ENCODE results near the gene ELP2.

ELP2 gene

DNA sequence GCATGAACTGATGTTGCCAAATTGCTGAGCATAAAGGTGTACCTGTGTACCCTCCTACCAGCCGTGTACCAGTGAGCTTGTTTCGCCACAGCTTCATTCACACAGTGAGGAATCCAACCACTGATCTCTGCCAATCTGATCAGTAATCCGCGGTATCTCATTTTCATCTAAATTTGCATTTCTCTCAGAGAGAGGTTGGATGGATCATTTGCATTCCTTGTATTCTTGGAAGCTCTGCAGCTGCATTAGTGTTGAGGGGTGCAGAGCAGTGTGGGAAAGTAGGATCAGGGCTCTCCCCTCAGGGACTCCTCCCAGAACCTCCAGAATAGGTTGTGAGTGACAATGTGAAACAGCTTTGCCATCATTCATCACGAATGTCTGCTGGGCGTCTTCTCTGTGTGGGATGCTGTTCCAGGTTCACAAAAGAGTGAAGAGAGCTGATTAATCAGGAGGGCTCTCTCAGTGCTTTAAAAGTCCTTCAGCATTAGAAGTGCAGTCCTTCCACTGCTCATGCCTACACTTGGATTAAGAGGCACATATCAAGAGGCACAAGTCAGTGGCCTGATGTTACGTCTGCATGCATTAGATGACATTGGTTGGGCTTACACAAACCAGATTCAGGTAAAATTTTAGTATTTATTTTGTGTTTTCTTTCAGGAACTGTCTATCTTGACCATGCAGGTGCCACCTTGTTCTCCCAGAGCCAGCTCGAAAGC is 65.1 kb downstream of the ELP2 start:
- no peaks in the 10 kb centered on the region for H3K4me1 ChIP-seq
- no peak overlapping the region for H3K9ac ChIP-seq
- no peak overlapping the region for H3K4me2 ChIP-seq
- no peak for TF ChIP-seq Cebpa-rat (IDR thresholded peaks at IDR 0.05)
- H3K36me3 ChIP-seq = no peaks in the 10 kb centered on the region
- no peaks in the 10 kb centered on the region for H3K9me3 ChIP-seq (replicated peaks in 1 of 11)
- no peaks in the 10 kb centered on the region; a peak in 1 of 22 replicates for H4K20me1 ChIP-seq
- no peak overlapping the region for H3K27ac ChIP-seq
- no peak overlapping the region for H3K4me3 ChIP-seq
- H3K27me3 ChIP-seq = 0 out of 22 replicates have a peak, but pooled peaks cover 0 to 3% (median 0%) of the 10 kb centered on the region in 11 experiments

DNA sequence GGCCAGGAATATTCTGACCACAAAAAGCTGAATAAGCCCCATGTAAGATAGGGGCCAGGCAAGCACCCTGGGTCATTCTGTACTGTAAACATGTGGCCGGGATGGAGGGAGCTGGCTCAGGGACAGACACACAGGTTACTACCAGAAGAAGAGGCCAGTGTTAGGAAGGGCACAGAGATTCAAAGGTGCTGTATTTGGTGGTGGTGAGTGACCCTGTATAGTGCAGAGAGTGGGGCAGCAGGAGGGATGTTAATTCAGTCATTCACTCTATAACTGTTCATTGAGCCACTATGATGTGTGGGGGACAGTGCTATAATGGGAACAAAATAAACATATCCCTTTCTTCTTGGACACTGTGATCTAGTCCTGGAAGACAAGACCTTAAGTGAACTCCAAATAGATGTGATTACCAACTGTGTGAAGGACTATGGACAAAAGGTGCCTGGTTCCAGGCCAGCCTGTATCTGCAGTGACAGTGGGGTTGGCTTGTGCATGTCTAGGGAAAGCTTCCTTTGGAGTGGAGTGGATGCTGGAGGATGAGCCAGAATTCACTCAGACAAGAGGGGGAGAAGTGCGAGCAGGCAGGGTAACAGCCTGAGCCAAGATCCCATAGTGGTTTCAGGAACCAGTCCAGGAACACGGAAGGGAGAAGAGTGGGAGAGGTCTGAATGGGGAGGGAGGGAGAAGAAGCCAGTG is 65.9 kb downstream of the ELP2 start:
- Histone ChIP-seq H3K36me3 (no peaks in the 10 kb centered on the region), H3K27me3 (no peaks in the 10 kb centered on the region), H3K4me3 (no peak overlapping the region), H3K27ac (no peak overlapping the region), H3K4me2 (no peak overlapping the region), H3K9me3 (replicated peaks in 1 of 11) (no peaks in the 10 kb centered on the region), H3K4me1 (no peaks in the 10 kb centered on the region), H3K9ac (no peak overlapping the region), H4K20me1 (no peaks in the 10 kb centered on the region; a peak in 1 of 22 replicates)
- TF ChIP-seq Cebpa-rat (IDR thresholded peaks at IDR 0.05) = no peak

DNA sequence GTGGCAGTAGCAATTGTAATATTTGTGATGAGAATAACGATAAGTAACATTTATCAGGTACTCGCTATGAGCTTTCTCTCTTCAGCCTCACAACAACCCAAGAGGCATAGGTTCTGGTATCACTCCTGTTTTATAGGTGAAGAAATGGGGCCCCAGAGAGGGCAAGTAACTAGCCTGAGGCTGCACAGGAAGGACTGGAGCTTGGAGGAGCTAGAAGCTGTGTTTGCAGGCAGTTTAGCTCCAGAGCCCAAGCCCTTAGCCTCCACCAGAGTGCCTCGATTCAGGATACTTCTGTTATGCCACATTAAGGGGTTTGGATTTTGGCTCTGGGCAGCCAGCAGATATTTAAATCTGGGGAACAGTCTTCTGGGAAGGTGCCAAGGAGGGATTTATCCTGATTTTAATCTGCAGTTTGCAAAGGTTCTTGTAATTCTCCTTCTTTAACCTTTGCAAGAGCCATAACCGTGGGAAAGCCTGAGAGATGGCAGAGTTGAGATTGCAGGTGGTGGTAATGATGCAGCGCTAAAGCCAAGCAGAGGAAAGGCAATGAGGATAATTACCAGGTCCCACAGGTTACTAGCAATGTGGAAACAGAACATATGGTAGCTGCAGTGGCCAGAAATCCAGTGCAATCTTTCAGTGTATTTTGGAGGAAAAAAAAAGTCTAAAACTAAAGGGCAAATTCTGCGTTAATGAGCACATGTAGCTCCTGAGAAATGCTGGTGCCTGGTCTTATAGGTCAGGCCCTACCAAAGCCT is 66.7 kb downstream of the ELP2 start:
- H3K36me3 ChIP-seq = no peaks in the 10 kb centered on the region
- H3K27me3 ChIP-seq = no peaks in the 10 kb centered on the region
- H3K9me3 ChIP-seq (replicated peaks in 1 of 11) = no peaks in the 10 kb centered on the region
- H3K9ac ChIP-seq = no peak overlapping the region
- no peak for TF ChIP-seq Cebpa-rat (IDR thresholded peaks at IDR 0.05)
- no peaks in the 10 kb centered on the region; a peak in 1 of 22 replicates for H4K20me1 ChIP-seq
- no peak overlapping the region for H3K4me3 ChIP-seq
- no peaks in the 10 kb centered on the region for H3K4me1 ChIP-seq
- no peak overlapping the region for H3K4me2 ChIP-seq
- H3K27ac ChIP-seq = no peak overlapping the region

DNA sequence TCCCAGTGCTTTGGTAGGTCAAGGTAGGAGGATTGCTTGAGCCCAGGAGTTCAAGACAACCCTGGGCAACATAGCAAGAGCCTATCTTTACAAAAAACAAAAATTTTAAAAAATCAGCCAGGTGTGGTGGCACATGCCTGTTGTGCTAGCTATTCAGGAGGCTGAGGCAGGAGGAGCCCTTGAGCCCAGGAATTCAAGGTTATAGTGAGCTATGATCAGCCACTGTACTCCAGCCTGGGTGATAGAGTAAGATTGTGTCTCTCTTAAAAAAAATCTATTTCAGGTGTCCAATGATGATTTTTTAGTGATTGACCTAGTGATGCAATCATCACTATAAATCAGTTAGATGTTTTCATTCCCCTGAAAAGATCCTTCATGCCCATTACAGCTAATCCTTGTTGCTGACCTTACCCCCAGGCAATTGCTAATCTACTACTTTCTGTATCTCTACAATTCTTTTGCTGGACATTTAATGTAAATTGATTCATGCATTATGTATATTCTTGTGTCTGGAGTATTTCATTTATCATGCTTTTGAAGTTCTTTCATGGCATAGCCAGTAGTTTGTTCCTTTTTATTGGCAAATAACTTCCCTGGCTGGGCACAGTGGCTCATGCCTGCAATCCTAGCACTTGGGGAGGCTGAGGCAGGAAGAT is 67.9 kb downstream of the ELP2 start:
- Histone ChIP-seq H3K36me3 (no peaks in the 10 kb centered on the region), H3K9me3 (replicated peaks in 1 of 11) (no peaks in the 10 kb centered on the region), H3K27me3 (no peaks in the 10 kb centered on the region), H3K4me2 (no peak overlapping the region), H3K4me3 (no peak overlapping the region), H4K20me1 (no peaks in the 10 kb centered on the region; a peak in 1 of 22 replicates), H3K4me1 (no peaks in the 10 kb centered on the region), H3K9ac (no peak overlapping the region), H3K27ac (no peak overlapping the region)
- no peak for TF ChIP-seq Cebpa-rat (IDR thresholded peaks at IDR 0.05)

DNA sequence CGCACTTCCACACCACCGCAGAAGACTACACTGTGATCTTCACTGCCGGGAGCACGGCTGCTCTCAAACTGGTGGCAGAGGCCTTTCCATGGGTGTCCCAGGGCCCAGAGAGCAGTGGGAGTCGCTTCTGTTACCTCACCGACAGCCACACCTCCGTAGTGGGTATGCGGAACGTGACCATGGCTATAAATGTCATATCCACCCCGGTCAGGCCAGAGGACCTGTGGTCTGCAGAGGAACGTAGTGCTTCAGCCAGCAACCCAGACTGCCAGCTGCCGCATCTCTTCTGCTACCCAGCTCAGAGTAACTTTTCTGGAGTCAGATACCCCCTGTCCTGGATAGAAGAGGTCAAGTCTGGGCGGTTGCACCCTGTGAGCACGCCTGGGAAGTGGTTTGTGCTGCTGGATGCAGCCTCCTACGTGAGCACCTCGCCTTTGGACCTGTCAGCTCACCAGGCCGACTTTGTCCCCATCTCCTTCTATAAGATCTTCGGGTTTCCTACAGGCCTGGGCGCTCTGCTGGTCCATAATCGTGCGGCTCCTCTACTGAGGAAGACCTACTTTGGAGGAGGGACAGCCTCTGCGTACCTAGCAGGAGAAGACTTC is 70.1 kb downstream of the ELP2 start:
- no peaks in the 10 kb centered on the region for H3K36me3 ChIP-seq
- no peak overlapping the region for H3K4me3 ChIP-seq
- no peaks in the 10 kb centered on the region; a peak in 1 of 22 replicates for H4K20me1 ChIP-seq
- H3K27me3 ChIP-seq = no peaks in the 10 kb centered on the region
- no peak for TF ChIP-seq Cebpa-rat (IDR thresholded peaks at IDR 0.05)
- H3K4me2 ChIP-seq = no peak overlapping the region
- no peak overlapping the region for H3K27ac ChIP-seq
- no peaks in the 10 kb centered on the region for H3K4me1 ChIP-seq
- no peaks in the 10 kb centered on the region for H3K9me3 ChIP-seq (replicated peaks in 1 of 11)
- no peak overlapping the region for H3K9ac ChIP-seq

DNA sequence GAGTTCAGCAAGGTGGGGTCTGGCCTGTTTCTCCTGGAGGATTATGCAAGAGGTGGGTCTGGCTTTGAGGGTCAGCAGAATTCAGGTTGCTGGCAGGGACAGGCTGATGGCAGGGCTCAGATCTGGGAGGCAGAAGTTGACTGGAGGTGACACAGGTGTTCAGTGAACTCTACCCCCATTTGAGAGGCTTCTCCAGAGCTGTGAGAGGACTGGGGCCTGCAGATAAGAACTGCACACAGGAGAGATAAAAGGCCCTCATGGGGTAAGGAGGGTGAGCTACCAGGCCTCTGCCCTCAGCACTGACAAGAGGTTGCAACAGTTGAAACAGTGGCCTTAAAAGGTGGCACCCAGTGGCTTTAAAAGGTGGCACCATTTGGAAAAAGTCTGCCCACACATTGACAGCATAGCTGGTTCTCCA is 70.7 kb downstream of the ELP2 start:
- no peaks in the 10 kb centered on the region for H3K36me3 ChIP-seq
- H3K4me3 ChIP-seq = no peak overlapping the region
- no peaks in the 10 kb centered on the region for H3K9me3 ChIP-seq (replicated peaks in 1 of 11)

DNA sequence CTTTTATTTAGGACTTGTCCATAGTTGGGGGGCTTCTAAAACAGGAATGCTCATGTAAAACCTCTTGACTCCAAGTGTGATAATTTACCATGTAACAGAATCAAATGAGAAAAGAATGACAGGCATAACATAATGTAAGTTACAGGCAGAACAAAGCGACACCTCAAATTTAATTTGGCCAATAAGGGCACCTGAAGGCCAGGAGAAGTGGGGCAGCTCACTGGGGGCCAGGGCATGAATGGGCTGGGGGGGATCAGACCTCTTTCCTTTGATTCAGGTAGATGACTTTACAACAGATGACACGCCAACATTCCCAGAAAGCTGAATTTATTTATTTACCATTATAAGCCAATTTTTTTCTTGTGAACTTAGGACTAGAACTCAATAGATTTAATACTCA is 72.1 kb downstream of the ELP2 start:
- Histone ChIP-seq H4K20me1 (no peaks in the 10 kb centered on the region), H3K4me3 (no peak overlapping the region), H3K27me3 (no peaks in the 10 kb centered on the region), H3K36me3 (no peaks in the 10 kb centered on the region), H3K9ac (no peak overlapping the region), H3K9me3 (replicated peaks in 1 of 11) (no peaks in the 10 kb centered on the region), H3K27ac (no peak overlapping the region), H3K4me1 (no peaks in the 10 kb centered on the region), H3K4me2 (no peak overlapping the region)
- no peak for TF ChIP-seq Cebpa-rat (IDR thresholded peaks at IDR 0.05)

More for the DNA sequence above, 70.7 kb downstream of the ELP2 start:
- no peak for TF ChIP-seq Cebpa-rat (IDR thresholded peaks at IDR 0.05)
- Histone ChIP-seq H4K20me1 (no peaks in the 10 kb centered on the region; a peak in 1 of 22 replicates), H3K27ac (no peak overlapping the region), H3K4me2 (no peak overlapping the region), H3K27me3 (no peaks in the 10 kb centered on the region), H3K4me1 (no peaks in the 10 kb centered on the region), H3K9ac (no peak overlapping the region)

DNA sequence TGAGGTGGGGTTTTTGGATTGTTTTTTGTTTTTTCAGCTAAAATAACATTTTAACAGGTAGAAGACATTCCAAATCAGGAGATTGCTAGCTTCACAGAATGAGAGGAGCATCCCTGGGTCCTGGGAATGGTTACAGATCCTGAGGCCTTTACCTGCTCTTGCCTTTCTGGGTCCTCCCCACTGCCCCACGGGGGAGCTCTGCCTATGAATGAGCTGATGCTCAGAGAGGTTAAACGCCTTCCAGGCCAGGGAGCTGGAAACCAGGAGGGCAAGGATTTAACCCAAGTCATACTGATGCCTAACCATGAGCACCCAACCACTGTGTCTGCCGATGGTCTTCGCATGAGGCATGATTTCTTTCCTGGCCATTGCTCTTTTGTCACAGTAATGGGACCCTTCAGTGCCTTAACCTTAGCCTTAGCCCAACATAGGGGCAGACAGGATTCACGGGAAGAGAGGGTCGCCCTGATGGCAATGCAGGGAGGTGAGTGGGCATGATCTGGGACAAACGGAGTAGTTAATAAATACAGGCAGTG is 73.7 kb downstream of the ELP2 start:
- no peak for TF ChIP-seq Cebpa-rat (IDR thresholded peaks at IDR 0.05)
- no peak overlapping the region for H3K27ac ChIP-seq
- no peak overlapping the region for H3K4me2 ChIP-seq
- H3K4me1 ChIP-seq = no peaks in the 10 kb centered on the region
- no peaks in the 10 kb centered on the region for H3K27me3 ChIP-seq
- no peaks in the 10 kb centered on the region for H4K20me1 ChIP-seq
- H3K36me3 ChIP-seq = no peaks in the 10 kb centered on the region
- H3K4me3 ChIP-seq = no peak overlapping the region
- H3K9ac ChIP-seq = no peak overlapping the region
- peaks cover 6 to 13% (median 9%) of the 10 kb centered on the region in 11 experiments; a peak in 17 of 22 replicates for H3K9me3 ChIP-seq (replicated peaks in 1 of 11)

Measured in BLaER1 treated with 17β-estradiol and CSF1 and Interleukin-3, amounts not matched to agents 10 nM and 100 nM (cell line).